Measurements from ENCODE around the gene KRTAP4-11.
"Not testable (repeated sequence)": the region's sequence is repeated elsewhere in the genome, so short reads cannot be mapped to it uniquely, and the experiment has no call there.

DNA sequence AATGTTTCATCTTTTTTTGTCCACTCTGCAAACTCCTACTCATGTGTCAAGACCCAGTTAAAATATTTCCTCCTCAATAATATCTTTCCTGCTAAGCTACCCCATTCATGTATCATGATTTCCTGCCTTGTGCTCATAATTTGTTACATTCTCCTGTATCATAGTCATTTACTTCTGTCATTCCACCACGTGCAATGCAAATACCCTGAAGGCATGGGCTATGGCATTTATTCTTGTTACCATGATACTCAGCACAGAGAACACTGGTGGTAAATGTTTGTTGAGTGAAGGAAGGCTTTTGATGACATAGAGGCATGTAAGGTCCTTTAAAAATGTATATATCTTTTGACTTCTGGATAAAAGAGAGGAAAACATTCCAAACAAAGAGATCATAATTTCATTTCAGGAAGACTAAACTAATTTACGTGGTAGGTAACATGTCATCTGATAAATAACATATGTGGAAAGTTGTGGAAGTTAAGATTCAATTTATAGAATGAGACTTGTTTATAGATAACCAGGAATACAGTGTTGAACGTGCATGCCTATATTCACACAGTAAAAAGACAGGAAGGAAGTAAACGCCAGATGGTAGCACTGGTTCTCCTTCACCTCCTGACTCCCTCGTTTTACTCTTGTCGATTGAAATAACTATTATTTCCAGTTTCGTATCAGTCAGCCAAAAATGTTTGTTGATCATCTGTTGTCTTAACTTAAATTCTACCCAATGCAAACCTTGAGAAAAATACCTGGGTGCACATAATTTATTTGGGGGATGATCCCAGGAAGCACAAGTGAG is 18.3 kb downstream of the KRTAP4-11 start:
- TF ChIP-seq CTCF (conservative IDR thresholded peaks at IDR 0.05; ENCODE audit: low read depth, low read length); EZH2 (IDR thresholded peaks at IDR 0.05; ENCODE audit: borderline replicate concordance, low read depth, low read length, poor library complexity, severe bottlenecking): not testable (repeated sequence)
